ENCODE data around the gene CCDC97.
"Not testable (repeated sequence)": the region's sequence is repeated elsewhere in the genome, so short reads cannot be mapped to it uniquely, and the experiment has no call there.

Gene CCDC97

GRCh38 chr19:41369769-41370168 lies 59.8 kb downstream of the CCDC97 start:
- no peak for DNase-seq

- DNase-seq, result not testable (repeated sequence)
These were observed 61.1 kb downstream of the CCDC97 start for GRCh38 chr19:41371119-41371518.

- DNase-seq, result no peak
These were observed 61.6 kb downstream of the CCDC97 start for GRCh38 chr19:41371541-41371940.

- no peak for DNase-seq
These were observed 62.5 kb downstream of the CCDC97 start for GRCh38 chr19:41372501-41372900.

GRCh38 chr19:41373993-41374392 lies 64.0 kb downstream of the CCDC97 start:
- DNase-seq, result peak; percentile 95
